Measurements from ENCODE around the gene CCSER1. TPM values are rescaled to one million over a fixed set of nuclear protein-coding genes. Genes with fewer than 3 reads are reported as not detected.

The CCSER1 gene
- total and polyA plus RNA-seq, 2 donors (not counting 1 experiment from before 2014, with no cell fraction given) = under 0.01 TPM; not detected in 1

GRCh38 chr4:91636083-91636482 lies 1508.9 kb downstream of the CCSER1 start:
- H3K27me3 ChIP-seq (ENCODE audit: control insufficient read depth, insufficient read depth, low read length) = no peaks in the 10 kb centered on the region
- H3K9me3 ChIP-seq (ENCODE audit: control insufficient read depth, insufficient read depth, low read depth, low read length) = no peaks in the 10 kb centered on the region
- no peak overlapping the region for H3K4me2 ChIP-seq (ENCODE audit: extremely low read depth, insufficient read depth, low read length)
- no peak overlapping the region for H3K9ac ChIP-seq (ENCODE audit: insufficient read depth, low read length)
- TF ChIP-seq EZH2 (IDR thresholded peaks at IDR 0.05; ENCODE audit: low read length, missing control alignments) = no peak
- TF ChIP-seq, protein P1, sequence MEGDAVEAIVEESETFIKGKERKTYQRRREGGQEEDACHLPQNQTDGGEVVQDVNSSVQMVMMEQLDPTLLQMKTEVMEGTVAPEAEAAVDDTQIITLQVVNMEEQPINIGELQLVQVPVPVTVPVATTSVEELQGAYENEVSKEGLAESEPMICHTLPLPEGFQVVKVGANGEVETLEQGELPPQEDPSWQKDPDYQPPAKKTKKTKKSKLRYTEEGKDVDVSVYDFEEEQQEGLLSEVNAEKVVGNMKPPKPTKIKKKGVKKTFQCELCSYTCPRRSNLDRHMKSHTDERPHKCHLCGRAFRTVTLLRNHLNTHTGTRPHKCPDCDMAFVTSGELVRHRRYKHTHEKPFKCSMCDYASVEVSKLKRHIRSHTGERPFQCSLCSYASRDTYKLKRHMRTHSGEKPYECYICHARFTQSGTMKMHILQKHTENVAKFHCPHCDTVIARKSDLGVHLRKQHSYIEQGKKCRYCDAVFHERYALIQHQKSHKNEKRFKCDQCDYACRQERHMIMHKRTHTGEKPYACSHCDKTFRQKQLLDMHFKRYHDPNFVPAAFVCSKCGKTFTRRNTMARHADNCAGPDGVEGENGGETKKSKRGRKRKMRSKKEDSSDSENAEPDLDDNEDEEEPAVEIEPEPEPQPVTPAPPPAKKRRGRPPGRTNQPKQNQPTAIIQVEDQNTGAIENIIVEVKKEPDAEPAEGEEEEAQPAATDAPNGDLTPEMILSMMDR (conservative IDR thresholded peaks at IDR 0.05 in 1 of 2, IDR thresholded peaks at IDR 0.05 in 1 of 2; ENCODE audit: low read depth in 1 of 2, low read length in 2 of 2) = no peak
- no peaks in the 10 kb centered on the region for H3K36me3 ChIP-seq (ENCODE audit: control insufficient read depth, insufficient read depth, low read length)
- H3K27ac ChIP-seq (ENCODE audit: insufficient read depth, low read length) = no peak overlapping the region
- DNase-seq (ENCODE audit: low read depth in 2 of 2) = no peak
- no peak overlapping the region for H3K4me3 ChIP-seq (replicated peaks in 1 of 4; ENCODE audit: control extremely low read depth in 1 of 4, insufficient read depth in 1 of 4, low read depth in 3 of 4, low read length in 4 of 4)
- H3K79me2 ChIP-seq (ENCODE audit: control insufficient read depth, insufficient read depth, low read length) = no peaks in the 10 kb centered on the region
- no peaks in the 10 kb centered on the region for H4K20me1 ChIP-seq (ENCODE audit: control insufficient read depth, extremely low read depth, insufficient read depth, low read length)
- no peak overlapping the region for H2AFZ ChIP-seq (ENCODE audit: low read length)
- no peaks in the 10 kb centered on the region for H3K4me1 ChIP-seq (ENCODE audit: control insufficient read depth, extremely low read depth, insufficient read depth, low read length)

Other genes starting within 250 kb of the CCSER1 start
- gene MMRN1, start 232.5 kb upstream of the CCSER1 start, total RNA-seq = under 0.01 TPM in 2 replicates
- not detected in 2 replicates for gene MMRN1, start 232.5 kb upstream of the CCSER1 start, polyA plus RNA-seq

Measured in fibroblast of lung (primary cell).